Measurements from ENCODE around the gene CRYGA.
"Not testable (repeated sequence)": the region's sequence is repeated elsewhere in the genome, so short reads cannot be mapped to it uniquely, and the experiment has no call there.

CRYGA gene

GRCh38 chr2:208127090-208127489, 36.3 kb downstream of the CRYGA start:
- no peak for DNase-seq (ENCODE audit: low read depth in 3 of 3)

- DNase-seq (ENCODE audit: low read depth in 3 of 3) = no peak
These were observed 38.1 kb downstream of the CRYGA start for GRCh38 chr2:208125251-208125650.

- DNase-seq (ENCODE audit: low read depth in 3 of 3) = not testable (repeated sequence)
These were observed 39.2 kb downstream of the CRYGA start, which contains the start of gene CRYGD for GRCh38 chr2:208124013-208124715. Gene CRYGD, minus strand, starts transcription at chr2:208124524. Its CDS starts 51 bp downstream, at chr2:208124473.

- DNase-seq (ENCODE audit: low read depth in 3 of 3) = no peak
These were observed 41.1 kb downstream of the CRYGA start for GRCh38 chr2:208122248-208122647.

GRCh38 chr2:208118918-208119317, 44.5 kb downstream of the CRYGA start:
- no peak for DNase-seq (ENCODE audit: low read depth in 3 of 3)

GRCh38 chr2:208117390-208117789, 46.0 kb downstream of the CRYGA start:
- not testable (repeated sequence) for DNase-seq (ENCODE audit: low read depth in 3 of 3)

GRCh38 chr2:208112969-208113368, 50.4 kb downstream of the CRYGA start:
- no peak for DNase-seq (ENCODE audit: low read depth in 3 of 3)

- not testable (repeated sequence) for DNase-seq (ENCODE audit: low read depth in 3 of 3)
These were observed 51.1 kb downstream of the CRYGA start for GRCh38 chr2:208112273-208112745.

Data from stimulated activated CD4-positive, alpha-beta T cell treated with anti-CD3 and anti-CD28 coated beads, TNF-alpha, amount 100 ng/mL, for 48 hours (primary cell).